CD4-positive, alpha-beta memory T cell (primary cell): ENCODE measurements around the gene GNAI1. TPM values are rescaled to one million over a fixed set of nuclear protein-coding genes. Genes with fewer than 3 reads are reported as not detected.

ENCODE experiments used
- CTCF ChIA-PET: fragments of 350-600 bp; sonication (Branson Sonifier 250); formaldehyde crosslinking; loops from one replicate; lab custom pipeline; 2021; ENCODE audit warnings: inconsistent platforms; ENCODE audit not compliant: partially characterized antibody; lab: Charles Lee
- POLR2A ChIA-PET: fragments of 350-600 bp; sonication (Branson Sonifier 250); formaldehyde crosslinking; loops from one replicate; lab custom pipeline; 2021; ENCODE audit not compliant: partially characterized antibody; lab: Charles Lee
- DNase-seq, 5 donors: peaks; one replicate each; pipeline versions ENCODE4 v3.0.0 to v3.0.0-alpha.2; 2020 to 2022; ENCODE audit warnings: mixed read lengths in 1 of 5
- H3K27ac ChIP-seq: one replicate; pipeline ENCODE4 v1.7.0; 2013; ENCODE audit warnings: low read depth, low read length
- H3K27me3 ChIP-seq: 2 replicates; pipeline ENCODE4 v1.7.0; 2013; ENCODE audit warnings: mild to moderate bottlenecking, low read length, moderate library complexity; ENCODE audit not compliant: insufficient read depth
- H3K36me3 ChIP-seq: 2 replicates; pipeline ENCODE4 v1.7.0; 2013; ENCODE audit warnings: mild to moderate bottlenecking, low read length, moderate library complexity; ENCODE audit not compliant: insufficient read depth
- H3K4me1 ChIP-seq: 2 replicates; pipeline ENCODE4 v1.7.0; 2013; ENCODE audit warnings: mild to moderate bottlenecking, low read length, moderate library complexity; ENCODE audit not compliant: insufficient read depth
- H3K4me3 ChIP-seq, 2 donors: one replicate each; pipeline ENCODE4 v1.7.0; 2013; ENCODE audit warnings: low read length in 2 of 2, mild to moderate bottlenecking in 1 of 2
- H3K9me3 ChIP-seq, 2 donors: one replicate each; pipeline ENCODE4 v1.7.0; 2013; ENCODE audit warnings: low read length in 2 of 2, control low read depth in 1 of 2; ENCODE audit not compliant: control insufficient read depth in 1 of 2
- H3K27ac Mint-ChIP-seq, 7 donors: one replicate each; pipeline ENCODE4 v1.8.0; 2020 to 2021; ENCODE audit warnings: mixed read lengths in 7 of 7, mild to moderate bottlenecking in 6 of 7, inconsistent platforms in 3 of 7, moderate library complexity in 3 of 7
- H3K27me3 Mint-ChIP-seq, 2 donors: one replicate each; pipeline ENCODE4 v1.8.0; 2020 to 2021; ENCODE audit warnings: mixed read lengths in 2 of 2
- H3K36me3 Mint-ChIP-seq, 2 donors: one replicate each; pipeline ENCODE4 v1.8.0; 2020 to 2021; ENCODE audit warnings: mixed read lengths in 2 of 2, inconsistent platforms in 1 of 2, mild to moderate bottlenecking in 1 of 2
- H3K4me1 Mint-ChIP-seq, 4 donors: one replicate each; pipeline ENCODE4 v1.8.0; 2020 to 2021; ENCODE audit warnings: mixed read lengths in 4 of 4, mild to moderate bottlenecking in 1 of 4
- H3K4me3 Mint-ChIP-seq, 8 donors: one replicate each; pipeline ENCODE4 v1.8.0; 2020 to 2021; ENCODE audit warnings: mixed read lengths in 8 of 8, mild to moderate bottlenecking in 7 of 8, moderate library complexity in 6 of 8, inconsistent platforms in 3 of 8
- H3K9me3 Mint-ChIP-seq, 8 donors: one replicate each; pipeline ENCODE4 v1.8.0; 2020 to 2021; ENCODE audit warnings: mixed read lengths in 8 of 8, mild to moderate bottlenecking in 5 of 8, inconsistent platforms in 3 of 8, moderate library complexity in 1 of 8
- intact Hi-C: fragments of 100-400 bp; cut with micrococcal nuclease; formaldehyde crosslinking; loops from one replicate; pipeline ENCODE4 v1.15.1; 2023
- polyA plus RNA-seq, 2 donors: library from polyadenylated mRNA; unstranded; fragments of 300-500 nt; fragmentation: Illumina TruSeq; gene quantifications; one replicate each; pipeline ENCODE4 v1.2.3, GENCODE V29; 2021
- total RNA-seq, 2 experiments: library from RNA; stranded (reverse); gene quantifications; one replicate each; pipeline ENCODE4 v1.2.3, GENCODE V29; 2021

GNAI1 gene
- total and polyA plus RNA-seq, 4 experiments from 2014 or later = 0.49 to 0.78 (median 0.60) TPM; not detected in 1

DNA sequence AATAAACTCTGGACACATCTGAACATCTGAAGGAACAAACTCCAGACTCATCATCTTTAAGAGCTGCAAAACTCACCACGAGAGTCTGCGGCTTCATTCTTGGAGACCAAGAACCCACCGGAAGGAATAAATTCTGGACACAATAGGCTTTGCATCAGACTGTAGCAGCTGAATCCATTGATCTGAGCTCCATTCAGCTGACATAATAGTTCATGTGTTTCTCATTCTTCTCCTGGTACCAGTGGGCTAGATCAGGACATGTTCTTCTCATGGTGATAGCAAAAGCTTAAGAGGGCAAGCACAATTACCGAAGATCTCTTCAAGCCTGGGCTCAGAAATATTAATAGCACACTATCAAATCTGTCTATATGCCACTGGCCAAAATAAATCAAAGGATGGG, 20.5 kb upstream of the GNAI1 start:
- Histone ChIP-seq H3K27ac (no peak overlapping the region), H3K36me3 (no peaks in the 10 kb centered on the region), H3K4me1 (no peaks in the 10 kb centered on the region), H3K9me3 (no peaks in the 10 kb centered on the region), H3K4me3 (no peak overlapping the region), H3K27me3 (no peaks in the 10 kb centered on the region)
- Mint-ChIP-seq H3K36me3 (no peaks in the 10 kb centered on the region), H3K4me1 (no peaks in the 10 kb centered on the region), H3K9me3 (peaks cover 0 to 5% (median 0%) of the 10 kb centered on the region in 8 donors), H3K27ac (no peak overlapping the region), H3K27me3 (peaks cover 0 to 1% of the 10 kb centered on the region in 2 donors), H3K4me3 (no peak overlapping the region)
- intact Hi-C loops = no loop called here
- no peak for DNase-seq
- POLR2A ChIA-PET = no interaction called here
- CTCF ChIA-PET = no interaction called here

GRCh38 chr7:80124526-80125264, 9.9 kb upstream of the GNAI1 start:
- intact Hi-C loops = no loop called here
- Histone ChIP-seq H3K4me1 (no peaks in the 10 kb centered on the region), H3K36me3 (no peaks in the 10 kb centered on the region), H3K27me3 (no peaks in the 10 kb centered on the region), H3K4me3 (no peak overlapping the region), H3K9me3 (no peaks in the 10 kb centered on the region), H3K27ac (no peak overlapping the region)
- peaks cover 0 to 8% (median 1%) of the 10 kb centered on the region in 8 donors for H3K9me3 Mint-ChIP-seq
- no peaks in the 10 kb centered on the region for H3K36me3 Mint-ChIP-seq
- ChIA-PET POLR2A (no interaction called here), CTCF (no interaction called here)
- no peaks in the 10 kb centered on the region for H3K27me3 Mint-ChIP-seq
- H3K4me1 Mint-ChIP-seq = no peaks in the 10 kb centered on the region
- H3K4me3 Mint-ChIP-seq = no peak overlapping the region
- H3K27ac Mint-ChIP-seq = no peak overlapping the region
- DNase-seq = no peak

GRCh38 chr7:80127412-80128160, 7.0 kb upstream of the GNAI1 start:
- DNase-seq = no peak
- no peaks in the 10 kb centered on the region for H3K9me3 ChIP-seq

DNA sequence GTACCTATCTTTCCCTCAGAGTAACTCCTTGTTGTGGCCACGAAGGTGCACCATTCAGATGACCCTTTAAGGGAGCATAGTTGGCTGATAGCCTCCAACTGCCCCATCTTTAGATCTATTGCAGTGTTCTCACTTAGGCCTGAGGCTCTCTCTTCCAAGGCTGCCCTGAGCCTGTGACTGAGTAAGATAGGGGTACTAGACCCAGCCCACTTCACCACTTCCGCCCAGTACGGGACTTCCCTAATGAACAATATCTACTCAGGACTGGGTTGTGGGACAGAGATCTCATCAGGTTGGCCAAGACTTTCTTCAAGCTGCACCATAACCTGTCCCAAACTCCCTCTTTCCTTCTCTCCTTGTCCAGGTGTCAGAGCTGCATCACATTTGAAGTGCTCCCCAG, 5.7 kb upstream of the GNAI1 start:
- ChIA-PET POLR2A (no interaction called here), CTCF (no interaction called here)
- Mint-ChIP-seq H3K4me1 (peaks cover 0 to 1% (median 0%) of the 10 kb centered on the region in 4 donors), H3K36me3 (no peaks in the 10 kb centered on the region), H3K27ac (no peak overlapping the region), H3K27me3 (peaks cover 4 to 5% of the 10 kb centered on the region in 2 donors), H3K9me3 (peaks cover 0 to 14% (median 5%) of the 10 kb centered on the region in 8 donors), H3K4me3 (no peak overlapping the region)
- Histone ChIP-seq H3K4me1 (no peaks in the 10 kb centered on the region), H3K9me3 (no peaks in the 10 kb centered on the region), H3K27me3 (no peaks in the 10 kb centered on the region), H3K27ac (no peak overlapping the region), H3K4me3 (no peak overlapping the region), H3K36me3 (no peaks in the 10 kb centered on the region)
- intact Hi-C loops = no loop called here
- DNase-seq = no peak

More at GRCh38 chr7:80127412-80128160, 7.0 kb upstream of the GNAI1 start:
- peaks cover 0 to 13% (median 3%) of the 10 kb centered on the region in 8 donors for H3K9me3 Mint-ChIP-seq
- no peaks in the 10 kb centered on the region for H3K36me3 Mint-ChIP-seq
- Histone ChIP-seq H3K4me3 (no peak overlapping the region), H3K27me3 (no peaks in the 10 kb centered on the region), H3K27ac (no peak overlapping the region), H3K36me3 (no peaks in the 10 kb centered on the region), H3K4me1 (no peaks in the 10 kb centered on the region)
- H3K4me3 Mint-ChIP-seq = no peak overlapping the region
- no peak overlapping the region for H3K27ac Mint-ChIP-seq
- no peaks in the 10 kb centered on the region for H3K27me3 Mint-ChIP-seq
- no peaks in the 10 kb centered on the region for H3K4me1 Mint-ChIP-seq
- POLR2A ChIA-PET = no interaction called here
- intact Hi-C loops = no loop called here
- CTCF ChIA-PET = no interaction called here

GRCh38 chr7:80129785-80130184, 4.8 kb upstream of the GNAI1 start:
- no peaks in the 10 kb centered on the region for H3K9me3 ChIP-seq

GRCh38 chr7:80131675-80132435, 2.8 kb upstream of the GNAI1 start:
- ChIA-PET CTCF (no interaction called here), POLR2A (no interaction called here)
- DNase-seq = no peak
- no peak overlapping the region for H3K4me3 Mint-ChIP-seq
- no peak overlapping the region for H3K4me3 ChIP-seq
- no peaks in the 10 kb centered on the region for H3K27me3 ChIP-seq
- no peaks in the 10 kb centered on the region for H3K9me3 ChIP-seq
- no peaks in the 10 kb centered on the region for H3K36me3 Mint-ChIP-seq
- no peaks in the 10 kb centered on the region for H3K4me1 ChIP-seq
- H3K27ac ChIP-seq = no peak overlapping the region
- H3K27me3 Mint-ChIP-seq = peaks cover 12 to 19% of the 10 kb centered on the region in 2 donors
- no peaks in the 10 kb centered on the region for H3K36me3 ChIP-seq
- intact Hi-C loops = no loop called here
- H3K4me1 Mint-ChIP-seq = peaks cover 0 to 15% (median 5%) of the 10 kb centered on the region in 4 donors
- H3K9me3 Mint-ChIP-seq = peaks cover 0 to 25% (median 8%) of the 10 kb centered on the region in 8 donors
- H3K27ac Mint-ChIP-seq = no peak overlapping the region

More at GRCh38 chr7:80129785-80130184, 4.8 kb upstream of the GNAI1 start:
- Histone ChIP-seq H3K4me1 (no peaks in the 10 kb centered on the region), H3K4me3 (no peak overlapping the region), H3K36me3 (no peaks in the 10 kb centered on the region), H3K27me3 (no peaks in the 10 kb centered on the region), H3K27ac (no peak overlapping the region)
- ChIA-PET POLR2A (no interaction called here), CTCF (no interaction called here)
- H3K4me3 Mint-ChIP-seq = no peak overlapping the region
- DNase-seq = no peak
- H3K36me3 Mint-ChIP-seq = no peaks in the 10 kb centered on the region
- H3K9me3 Mint-ChIP-seq = peaks cover 0 to 16% (median 6%) of the 10 kb centered on the region in 8 donors
- no peak overlapping the region for H3K27ac Mint-ChIP-seq
- H3K4me1 Mint-ChIP-seq = peaks cover 0 to 6% (median 0%) of the 10 kb centered on the region in 4 donors
- peaks cover 6 to 9% of the 10 kb centered on the region in 2 donors for H3K27me3 Mint-ChIP-seq
- intact Hi-C loops = no loop called here

DNA sequence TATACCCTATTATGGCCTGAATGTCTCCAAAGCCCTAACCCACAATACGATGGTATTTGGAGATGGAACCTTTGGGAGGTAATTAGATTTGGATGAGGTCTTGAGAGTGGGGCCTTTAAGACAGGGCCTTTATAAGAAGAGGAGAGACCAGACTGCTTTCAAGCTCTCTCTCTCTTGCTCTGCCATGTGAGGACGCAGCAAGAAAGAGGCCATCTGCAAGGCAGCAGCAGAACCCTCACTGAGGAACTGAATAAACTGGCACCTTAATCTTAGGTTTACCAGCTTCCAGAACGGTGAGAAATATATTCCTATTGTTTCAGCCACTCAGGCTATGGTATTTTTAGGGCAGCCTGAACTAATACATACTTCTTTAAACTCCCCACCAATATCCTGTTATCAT, 2.0 kb upstream of the GNAI1 start:
- DNase-seq = no peak
- Histone ChIP-seq H3K27ac (no peak overlapping the region), H3K4me1 (no peaks in the 10 kb centered on the region), H3K27me3 (no peaks in the 10 kb centered on the region), H3K4me3 (no peak overlapping the region), H3K9me3 (no peaks in the 10 kb centered on the region), H3K36me3 (no peaks in the 10 kb centered on the region)
- H3K36me3 Mint-ChIP-seq = no peaks in the 10 kb centered on the region
- H3K4me1 Mint-ChIP-seq = peaks cover 0 to 16% (median 5%) of the 10 kb centered on the region in 4 donors
- H3K27me3 Mint-ChIP-seq = peaks cover 12 to 21% of the 10 kb centered on the region in 2 donors
- peaks cover 0 to 22% (median 8%) of the 10 kb centered on the region in 8 donors for H3K9me3 Mint-ChIP-seq
- no peak overlapping the region for H3K4me3 Mint-ChIP-seq
- intact Hi-C loops = no loop called here
- H3K27ac Mint-ChIP-seq = no peak overlapping the region
- CTCF ChIA-PET = no interaction called here
- POLR2A ChIA-PET = no interaction called here
